ENCODE data around the gene CCDC102B.
"Not testable (repeated sequence)": the region's sequence is repeated elsewhere in the genome, so short reads cannot be mapped to it uniquely, and the experiment has no call there.

CCDC102B gene

GRCh38 chr18:68916734-68917133, 118.9 kb downstream of the CCDC102B start:
- DNase-seq: no peak

GRCh38 chr18:68918216-68918615, 120.3 kb downstream of the CCDC102B start:
- DNase-seq: no peak

- DNase-seq: no peak
Observed at GRCh38 chr18:68919900-68920299, 122.0 kb downstream of the CCDC102B start.

- no peak for DNase-seq
Observed at GRCh38 chr18:68922392-68922791, 124.5 kb downstream of the CCDC102B start.

GRCh38 chr18:68925268-68925667, 127.4 kb downstream of the CCDC102B start:
- no peak for DNase-seq

GRCh38 chr18:68928762-68929675, 131.1 kb downstream of the CCDC102B start:
- DNase-seq: no peak

- DNase-seq: no peak
Observed at GRCh38 chr18:68935686-68936085, 137.8 kb downstream of the CCDC102B start.

GRCh38 chr18:68937029-68937599, 139.2 kb downstream of the CCDC102B start:
- DNase-seq: no peak

- DNase-seq: no peak
Observed at GRCh38 chr18:68940039-68940438, 142.2 kb downstream of the CCDC102B start.

- no peak for DNase-seq
Observed at GRCh38 chr18:68940754-68941153, 142.9 kb downstream of the CCDC102B start.

- DNase-seq: no peak
Observed at GRCh38 chr18:68942230-68942629, 144.3 kb downstream of the CCDC102B start.

- not testable (repeated sequence) for DNase-seq
Observed at GRCh38 chr18:68943861-68944260, 146.0 kb downstream of the CCDC102B start.

GRCh38 chr18:68944330-68944729, 146.4 kb downstream of the CCDC102B start:
- no peak for DNase-seq

GRCh38 chr18:68944826-68945225, 146.9 kb downstream of the CCDC102B start:
- no peak for DNase-seq

GRCh38 chr18:68948622-68949021, 150.7 kb downstream of the CCDC102B start:
- DNase-seq: no peak

GRCh38 chr18:68954738-68955137, 156.9 kb downstream of the CCDC102B start:
- DNase-seq: no peak

- DNase-seq: no peak
Observed at GRCh38 chr18:68956650-68957049, 158.8 kb downstream of the CCDC102B start.

- DNase-seq: no peak
Observed at GRCh38 chr18:68960355-68960754, 162.5 kb downstream of the CCDC102B start.

- DNase-seq: no peak
Observed at GRCh38 chr18:68962623-68963022, 164.7 kb downstream of the CCDC102B start.

GRCh38 chr18:68965817-68966216, 167.9 kb downstream of the CCDC102B start:
- DNase-seq: no peak

GRCh38 chr18:68969027-68969426, 171.1 kb downstream of the CCDC102B start:
- DNase-seq: no peak

- DNase-seq: no peak
Observed at GRCh38 chr18:68972176-68972575, 174.3 kb downstream of the CCDC102B start.

GRCh38 chr18:68979737-68980136, 181.9 kb downstream of the CCDC102B start:
- DNase-seq: no peak

- DNase-seq: no peak
Observed at GRCh38 chr18:68983126-68983525, 185.2 kb downstream of the CCDC102B start.
